ENCODE results near the gene NOL4L.

DNA sequence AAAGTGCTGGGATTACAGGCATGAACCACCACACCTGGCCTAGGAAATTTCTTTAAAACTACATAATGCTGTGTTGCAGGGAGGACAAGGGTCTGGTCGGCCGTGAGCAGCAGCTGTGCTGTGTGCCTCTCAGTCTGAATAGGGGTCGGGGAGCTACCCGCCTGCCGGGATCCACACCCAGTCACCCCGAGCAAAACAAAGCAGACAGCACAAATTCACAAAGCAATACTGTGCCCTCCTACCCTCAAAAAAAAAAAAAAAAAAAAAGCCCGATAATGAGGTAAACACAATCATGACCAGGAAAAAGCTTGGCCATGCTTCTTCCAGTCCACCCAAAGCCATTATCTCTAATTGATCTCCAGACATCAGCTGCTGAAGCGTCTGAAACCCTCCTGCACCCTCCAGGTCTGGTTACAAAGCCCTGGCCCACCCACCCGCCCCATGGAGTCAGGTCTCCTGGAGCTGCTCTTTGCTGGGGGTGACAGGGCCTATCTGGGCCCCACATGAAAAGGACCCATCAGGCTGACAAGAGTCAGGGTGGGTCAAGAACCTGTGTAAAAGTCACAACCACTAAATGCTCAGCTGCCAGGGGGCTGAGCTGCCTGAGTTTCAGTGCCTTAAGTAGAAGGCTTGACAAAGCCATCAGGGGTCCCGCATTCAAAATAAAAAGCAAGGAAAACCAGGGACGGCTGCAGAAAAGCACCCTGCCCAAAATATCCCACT, 88.2 kb downstream of the NOL4L start:
- TF ChIP-seq, protein P1, sequence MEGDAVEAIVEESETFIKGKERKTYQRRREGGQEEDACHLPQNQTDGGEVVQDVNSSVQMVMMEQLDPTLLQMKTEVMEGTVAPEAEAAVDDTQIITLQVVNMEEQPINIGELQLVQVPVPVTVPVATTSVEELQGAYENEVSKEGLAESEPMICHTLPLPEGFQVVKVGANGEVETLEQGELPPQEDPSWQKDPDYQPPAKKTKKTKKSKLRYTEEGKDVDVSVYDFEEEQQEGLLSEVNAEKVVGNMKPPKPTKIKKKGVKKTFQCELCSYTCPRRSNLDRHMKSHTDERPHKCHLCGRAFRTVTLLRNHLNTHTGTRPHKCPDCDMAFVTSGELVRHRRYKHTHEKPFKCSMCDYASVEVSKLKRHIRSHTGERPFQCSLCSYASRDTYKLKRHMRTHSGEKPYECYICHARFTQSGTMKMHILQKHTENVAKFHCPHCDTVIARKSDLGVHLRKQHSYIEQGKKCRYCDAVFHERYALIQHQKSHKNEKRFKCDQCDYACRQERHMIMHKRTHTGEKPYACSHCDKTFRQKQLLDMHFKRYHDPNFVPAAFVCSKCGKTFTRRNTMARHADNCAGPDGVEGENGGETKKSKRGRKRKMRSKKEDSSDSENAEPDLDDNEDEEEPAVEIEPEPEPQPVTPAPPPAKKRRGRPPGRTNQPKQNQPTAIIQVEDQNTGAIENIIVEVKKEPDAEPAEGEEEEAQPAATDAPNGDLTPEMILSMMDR (IDR thresholded peaks at IDR 0.05; ENCODE audit: poor library complexity): no peak
- TF ChIP-seq EZH2 (IDR thresholded peaks at IDR 0.05; ENCODE audit: borderline replicate concordance): no peak
